GM12801 (cell line): ENCODE measurements around the gene STKLD1.

Source experiments
- TF ChIP-seq, protein P1 (sequence below): IDR thresholded peaks from one replicate; pipeline ENCODE4 v1.5.1; 2011; ENCODE audit warnings: control low read depth; ENCODE audit not compliant: insufficient read length; ENCODE audit errors: extremely low read depth

STKLD1 gene

GRCh38 chr9:133387680-133388079 lies 11.5 kb downstream of the STKLD1 start:
- TF ChIP-seq, protein P1, sequence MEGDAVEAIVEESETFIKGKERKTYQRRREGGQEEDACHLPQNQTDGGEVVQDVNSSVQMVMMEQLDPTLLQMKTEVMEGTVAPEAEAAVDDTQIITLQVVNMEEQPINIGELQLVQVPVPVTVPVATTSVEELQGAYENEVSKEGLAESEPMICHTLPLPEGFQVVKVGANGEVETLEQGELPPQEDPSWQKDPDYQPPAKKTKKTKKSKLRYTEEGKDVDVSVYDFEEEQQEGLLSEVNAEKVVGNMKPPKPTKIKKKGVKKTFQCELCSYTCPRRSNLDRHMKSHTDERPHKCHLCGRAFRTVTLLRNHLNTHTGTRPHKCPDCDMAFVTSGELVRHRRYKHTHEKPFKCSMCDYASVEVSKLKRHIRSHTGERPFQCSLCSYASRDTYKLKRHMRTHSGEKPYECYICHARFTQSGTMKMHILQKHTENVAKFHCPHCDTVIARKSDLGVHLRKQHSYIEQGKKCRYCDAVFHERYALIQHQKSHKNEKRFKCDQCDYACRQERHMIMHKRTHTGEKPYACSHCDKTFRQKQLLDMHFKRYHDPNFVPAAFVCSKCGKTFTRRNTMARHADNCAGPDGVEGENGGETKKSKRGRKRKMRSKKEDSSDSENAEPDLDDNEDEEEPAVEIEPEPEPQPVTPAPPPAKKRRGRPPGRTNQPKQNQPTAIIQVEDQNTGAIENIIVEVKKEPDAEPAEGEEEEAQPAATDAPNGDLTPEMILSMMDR: no peak

- TF ChIP-seq, protein P1: no peak
Measured at GRCh38 chr9:133389025-133389557, 12.9 kb downstream of the STKLD1 start.

DNA sequence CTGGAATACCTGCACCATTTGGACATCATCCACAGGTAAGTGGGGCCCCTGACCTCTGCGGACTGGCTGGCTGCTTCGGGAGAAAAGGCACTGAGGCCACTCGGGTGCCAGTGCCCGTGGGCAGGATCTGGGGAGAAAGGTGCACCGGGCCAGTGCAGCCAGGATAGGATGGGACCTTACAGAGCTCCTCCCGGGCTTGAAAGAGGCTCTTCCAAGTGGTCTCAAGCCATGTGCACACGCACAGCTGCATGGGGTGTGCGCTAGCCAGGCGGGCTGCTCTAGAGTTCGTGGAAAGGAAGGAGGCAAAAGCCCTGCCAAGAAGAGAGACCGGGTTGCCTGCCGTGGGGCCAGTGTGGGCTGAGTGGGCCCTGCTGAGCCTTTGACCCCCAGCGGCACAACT lies 13.4 kb downstream of the STKLD1 start:
- TF ChIP-seq, protein P1: no peak

DNA sequence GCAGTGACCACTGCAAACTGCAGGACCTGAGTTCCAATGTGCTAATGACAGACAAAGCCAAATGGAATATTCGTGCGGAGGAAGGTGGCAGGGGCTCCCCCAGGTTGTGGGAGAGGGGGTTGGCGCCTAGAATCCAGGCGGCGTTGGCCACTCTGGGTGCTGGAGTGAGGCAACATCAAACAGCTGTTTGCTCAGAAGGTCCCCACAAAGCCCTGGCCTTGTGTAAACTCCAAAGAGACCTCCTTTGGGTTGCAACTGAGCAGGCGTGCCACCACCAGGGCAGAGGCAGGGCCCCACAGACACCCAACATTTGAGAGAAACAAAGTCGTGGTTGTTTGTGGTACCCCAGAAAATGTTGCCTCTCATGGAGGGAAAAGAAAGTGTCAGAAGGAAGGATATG lies 14.5 kb downstream of the STKLD1 start:
- TF ChIP-seq, protein P1: no peak

- TF ChIP-seq, protein P1: no peak
Measured at GRCh38 chr9:133393399-133393798, 17.2 kb downstream of the STKLD1 start.

GRCh38 chr9:133394687-133395271 lies 18.6 kb downstream of the STKLD1 start:
- TF ChIP-seq, protein P1: no peak

- TF ChIP-seq, protein P1: no peak
Measured at GRCh38 chr9:133396952-133397351, 20.8 kb downstream of the STKLD1 start.
